NCI-H345 treated with DMSO at 0.1 percent for 48 hours (cell line): ENCODE data around the gene SLC16A5.

Experiments
- DNase-seq: peaks from one replicate; lab custom pipeline; 2025; ENCODE audit not compliant: unreplicated experiment; lab: John Stamatoyannopoulos, UW

The SLC16A5 gene

GRCh38 chr17:75084039-75084660 is 3.6 kb upstream of the SLC16A5 start:
- DNase-seq: no peak

GRCh38 chr17:75086496-75087181 is 1.1 kb upstream of the SLC16A5 start:
- no peak for DNase-seq

DNA sequence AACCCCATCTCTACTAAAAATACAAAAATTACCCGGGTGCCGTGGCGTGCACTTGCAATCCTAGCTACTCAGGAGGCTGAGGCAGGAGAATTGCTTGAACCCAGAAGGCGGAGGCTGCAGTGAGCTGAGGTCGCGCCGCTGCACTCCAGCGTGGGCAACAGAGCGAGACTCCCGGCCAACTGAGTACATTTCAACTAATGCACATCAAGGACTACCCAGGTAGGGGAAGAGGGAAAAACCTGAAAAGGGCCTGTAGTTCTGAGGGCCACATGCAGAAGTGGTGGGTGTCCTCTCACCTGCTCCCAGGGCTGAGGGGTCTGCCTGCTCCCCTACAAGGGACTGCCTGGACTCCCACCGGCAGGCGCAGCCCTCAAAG is 584 bp upstream of the SLC16A5 start:
- DNase-seq: no peak

DNA sequence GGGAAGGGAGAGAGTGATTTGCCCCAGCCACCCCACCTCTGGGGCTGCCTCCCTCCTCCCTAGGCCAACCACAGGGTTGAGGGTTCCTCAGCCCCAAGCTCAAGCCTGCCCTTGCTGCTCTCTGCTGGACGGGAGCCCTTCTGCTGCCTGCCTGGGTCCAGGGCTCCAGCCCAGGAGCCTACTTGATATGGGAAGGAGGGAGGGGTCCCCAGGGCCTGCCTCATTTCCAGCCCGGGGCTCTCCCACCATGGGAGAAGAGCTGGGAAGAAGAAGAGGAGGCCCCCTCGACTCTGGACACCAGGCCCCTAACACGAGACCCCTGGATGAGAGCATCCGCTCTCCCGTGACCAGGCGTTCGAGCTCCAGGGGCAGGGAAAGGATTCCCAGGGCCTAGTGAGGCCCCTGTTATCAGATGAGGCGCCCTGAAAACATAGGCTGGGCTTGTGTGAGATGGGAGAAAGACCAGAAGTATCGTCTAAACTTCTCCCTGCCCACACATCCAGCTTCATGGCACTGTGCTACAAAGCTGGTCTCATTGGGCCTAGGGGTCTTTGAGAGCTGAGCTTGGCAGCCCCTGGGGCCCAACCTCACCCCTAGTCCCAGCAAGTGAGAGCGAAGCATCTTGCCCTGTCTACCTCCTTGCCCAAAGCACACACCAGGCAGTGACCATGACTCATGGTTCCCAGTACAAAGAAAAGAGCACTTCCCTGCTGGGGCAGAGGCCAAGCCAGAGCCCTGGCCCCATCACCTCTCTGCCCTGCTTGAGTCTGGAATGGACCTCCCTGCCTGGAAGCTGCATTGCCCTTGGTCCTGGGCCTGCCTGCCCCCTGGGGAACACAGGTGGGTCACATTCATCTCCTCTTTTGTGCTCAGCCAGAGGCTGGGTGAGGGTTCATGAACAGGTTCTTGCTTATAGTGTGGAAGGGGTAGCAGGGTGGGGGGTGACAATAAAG is 987 bp downstream of the SLC16A5 start:
- no peak for DNase-seq

GRCh38 chr17:75090871-75091854 is 3.4 kb downstream of the SLC16A5 start:
- no peak for DNase-seq

DNA sequence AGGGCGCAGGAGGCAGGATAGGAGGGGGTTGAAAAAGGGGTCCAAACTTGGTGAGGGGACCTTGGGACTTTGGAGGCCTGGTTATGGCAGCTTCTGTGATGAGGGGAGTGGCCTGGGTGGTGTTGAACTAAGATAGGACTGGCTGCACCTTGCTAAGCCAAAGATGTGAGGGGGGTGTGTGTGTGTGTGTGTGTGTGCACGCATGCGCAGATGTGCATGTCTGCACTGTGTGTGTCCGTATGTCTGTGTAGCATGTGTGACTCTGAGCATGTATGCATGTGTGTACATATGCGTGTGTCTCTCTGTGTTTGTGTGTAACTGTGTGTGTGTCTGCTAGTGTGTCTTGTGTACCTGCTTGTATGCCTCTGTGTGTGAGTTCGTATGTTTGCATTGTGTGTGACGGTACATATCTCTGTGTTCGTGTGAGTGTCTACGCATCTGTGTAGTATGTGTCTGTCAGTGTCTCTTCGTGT is 4.1 kb downstream of the SLC16A5 start:
- DNase-seq: no peak

GRCh38 chr17:75093548-75094158 is 5.9 kb downstream of the SLC16A5 start:
- DNase-seq: no peak

GRCh38 chr17:75094871-75095399 is 7.2 kb downstream of the SLC16A5 start:
- no peak for DNase-seq

DNA sequence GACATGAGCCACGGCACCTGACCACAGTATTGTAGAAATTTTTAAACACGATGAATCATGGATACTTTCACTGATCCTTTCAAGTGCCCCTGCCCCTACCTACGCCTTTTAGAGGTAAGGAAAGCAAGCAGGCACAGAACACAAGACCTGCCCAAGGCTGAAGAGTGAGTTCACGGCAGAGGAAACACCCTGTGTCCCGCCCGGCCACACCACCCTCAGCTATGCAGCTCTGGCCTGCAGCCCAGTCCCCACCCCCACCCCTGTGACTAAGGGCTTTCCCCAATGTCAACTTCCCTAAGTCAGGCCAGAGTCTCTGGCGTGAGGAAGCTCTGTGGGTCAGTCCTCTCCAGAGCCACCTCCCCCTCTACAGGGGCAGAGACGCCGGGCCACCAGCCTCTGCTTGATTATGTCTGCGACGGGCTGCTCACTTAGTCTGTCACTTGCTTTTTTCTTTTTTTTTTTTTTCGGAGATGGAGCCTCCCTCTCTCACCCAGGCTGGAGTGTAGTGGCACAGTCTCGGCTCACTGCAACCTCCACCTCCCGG is 8.4 kb downstream of the SLC16A5 start:
- DNase-seq: no peak

- no peak for DNase-seq
These were observed 10.1 kb downstream of the SLC16A5 start for GRCh38 chr17:75097865-75098264.

DNA sequence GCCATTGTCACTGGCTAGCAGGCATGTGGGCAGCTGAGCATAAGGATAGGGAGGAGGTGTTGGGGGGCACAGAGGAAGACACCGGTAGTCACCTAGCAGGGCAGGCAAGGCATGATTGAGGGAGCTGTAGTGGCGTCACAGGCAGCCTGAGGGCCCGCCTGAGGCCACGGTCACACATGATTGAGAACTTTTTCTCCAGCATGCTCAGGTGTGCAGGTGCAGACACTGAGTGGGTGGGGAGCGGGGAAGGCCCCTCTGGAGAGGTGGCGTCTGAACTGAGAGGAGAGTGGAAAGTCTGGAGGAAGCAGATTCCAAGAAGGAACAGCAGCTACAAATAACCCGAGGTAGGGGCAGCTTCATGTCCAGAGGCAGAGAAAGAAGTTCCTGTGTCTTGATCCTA is 11.1 kb downstream of the SLC16A5 start:
- no peak for DNase-seq

- DNase-seq: no peak
These were observed 12.3 kb downstream of the SLC16A5 start for GRCh38 chr17:75099881-75100595.

- DNase-seq: no peak
These were observed 14.6 kb downstream of the SLC16A5 start for GRCh38 chr17:75102385-75102821.

- no peak for DNase-seq
These were observed 16.1 kb downstream of the SLC16A5 start for GRCh38 chr17:75103601-75104554.

GRCh38 chr17:75105126-75106080 is 17.6 kb downstream of the SLC16A5 start:
- DNase-seq: peak; percentile 51

DNA sequence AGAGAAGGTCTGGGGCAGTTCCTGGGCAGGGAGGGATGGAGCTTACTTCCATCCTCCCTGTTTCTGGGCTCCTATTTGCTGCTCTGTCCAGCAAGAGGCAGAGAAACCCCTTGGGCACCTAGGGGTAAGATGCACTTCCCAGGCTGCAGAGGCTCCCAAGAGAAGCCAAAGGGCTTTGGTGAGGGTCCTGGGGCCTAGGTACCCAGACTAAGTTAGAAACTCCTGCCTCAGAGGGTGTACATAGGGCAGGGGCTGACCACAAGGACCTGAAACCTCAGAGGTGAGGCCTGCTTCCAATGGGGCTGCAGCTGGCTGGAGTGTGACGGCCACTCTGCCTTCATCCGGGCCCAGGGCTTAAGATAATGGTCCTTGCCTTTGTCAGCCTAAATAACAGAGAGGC is 20.4 kb downstream of the SLC16A5 start:
- no peak for DNase-seq

DNA sequence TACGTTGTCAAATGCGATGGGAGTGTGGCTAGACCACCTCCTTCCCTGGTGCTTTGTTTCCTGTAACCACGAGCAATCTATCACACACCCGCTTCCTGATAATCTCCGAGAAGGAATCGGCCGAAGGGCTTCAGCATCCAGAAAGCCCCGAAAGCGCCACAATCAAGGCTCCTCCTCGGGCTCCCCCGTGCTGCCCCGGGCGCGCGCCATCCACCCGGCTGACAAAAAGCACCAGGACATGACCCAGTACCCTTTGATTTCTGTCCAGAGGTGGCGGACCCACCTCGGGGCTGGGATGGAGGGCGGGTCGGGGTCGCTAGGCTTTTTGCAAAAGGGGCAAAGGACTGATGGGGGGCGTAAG is 21.3 kb downstream of the SLC16A5 start:
- DNase-seq: no peak
